ENCODE measurements around the gene TIPRL. TPM values are rescaled to one million over a fixed set of nuclear protein-coding genes. Genes with fewer than 3 reads are reported as not detected.

The TIPRL gene
- total RNA-seq, 1 experiment from 2014 or later, result 50.0 TPM

- H3K27ac ChIP-seq (ENCODE audit: low read depth, low read length, poor library complexity, severe bottlenecking), result no peak overlapping the region
- ChIA-PET POLR2A (ENCODE audit: low non-redundant PET) (no interaction called here), CTCF (no interaction called here)
- BruUV-seq (replicated peaks), result no TSS peak
- peaks cover 4% of the 10 kb centered on the region for H3K4me1 ChIP-seq (ENCODE audit: insufficient read depth, low read length, poor library complexity, severe bottlenecking)
- H3K36me3 ChIP-seq (ENCODE audit: insufficient read depth, low read length, poor library complexity, severe bottlenecking), result peaks cover 15% of the 10 kb centered on the region
- H3K4me3 ChIP-seq (ENCODE audit: low read depth, low read length, poor library complexity, severe bottlenecking), result no peak overlapping the region
- H3K9me3 ChIP-seq (ENCODE audit: low read depth, low read length, poor library complexity, severe bottlenecking), result no peaks in the 10 kb centered on the region
- no peaks in the 10 kb centered on the region for H3K27me3 ChIP-seq (replicated peaks; ENCODE audit: insufficient read depth, low read depth, low read length, poor library complexity)
- intact Hi-C loops (cut with micrococcal nuclease; ENCODE audit: unreplicated experiment), result no loop called here
- TF ChIP-seq EZH2 (IDR thresholded peaks at IDR 0.05; ENCODE audit: borderline replicate concordance, low read depth, low read length, poor library complexity, severe bottlenecking) (no peak), CTCF (conservative IDR thresholded peaks at IDR 0.05; ENCODE audit: low read depth, low read length) (no peak)
- DNase-seq (ENCODE audit: low spot score), result no peak
These were observed 51.9 kb downstream of the TIPRL start for GRCh38 chr1:168230709-168231108.

- intact Hi-C loops (cut with micrococcal nuclease; ENCODE audit: unreplicated experiment), result no loop called here
- no peak overlapping the region for H3K4me3 ChIP-seq (ENCODE audit: low read depth, low read length, poor library complexity, severe bottlenecking)
- peaks cover 52% of the 10 kb centered on the region for H3K36me3 ChIP-seq (ENCODE audit: insufficient read depth, low read length, poor library complexity, severe bottlenecking)
- ChIA-PET CTCF (interaction anchor here (0.6 to 1.2 kb wide), 5 partner anchors 8 to 115 kb away, joined by 3 to 9 read pairs (median 3); partner anchors contain the start of gene SFT2D2), POLR2A (ENCODE audit: low non-redundant PET) (no interaction called here)
- H3K27ac ChIP-seq (ENCODE audit: low read depth, low read length, poor library complexity, severe bottlenecking), result no peak overlapping the region
- no peaks in the 10 kb centered on the region for H3K4me1 ChIP-seq (ENCODE audit: insufficient read depth, low read length, poor library complexity, severe bottlenecking)
- no peaks in the 10 kb centered on the region for H3K9me3 ChIP-seq (ENCODE audit: low read depth, low read length, poor library complexity, severe bottlenecking)
- no TSS peak for BruUV-seq (replicated peaks)
- H3K27me3 ChIP-seq (replicated peaks; ENCODE audit: insufficient read depth, low read depth, low read length, poor library complexity), result no peaks in the 10 kb centered on the region
- DNase-seq (ENCODE audit: low spot score), result peak; percentile 67
- TF ChIP-seq CTCF (conservative IDR thresholded peaks at IDR 0.05; ENCODE audit: low read depth, low read length) (peak; percentile 75), EZH2 (IDR thresholded peaks at IDR 0.05; ENCODE audit: borderline replicate concordance, low read depth, low read length, poor library complexity, severe bottlenecking) (no peak)
These were observed 56.2 kb downstream of the TIPRL start for GRCh38 chr1:168234846-168235547.

GRCh38 chr1:168235548-168235885, 56.8 kb downstream of the TIPRL start:
- no peak for DNase-seq (ENCODE audit: low spot score)
- H3K4me3 ChIP-seq (ENCODE audit: low read depth, low read length, poor library complexity, severe bottlenecking), result no peak overlapping the region
- TF ChIP-seq EZH2 (IDR thresholded peaks at IDR 0.05; ENCODE audit: borderline replicate concordance, low read depth, low read length, poor library complexity, severe bottlenecking) (no peak), CTCF (conservative IDR thresholded peaks at IDR 0.05; ENCODE audit: low read depth, low read length) (0 out of 2 replicates have a peak, but pooled peaks have one; percentile 28)
- intact Hi-C loops (cut with micrococcal nuclease; ENCODE audit: unreplicated experiment), result no loop called here
- H3K36me3 ChIP-seq (ENCODE audit: insufficient read depth, low read length, poor library complexity, severe bottlenecking), result peaks cover 55% of the 10 kb centered on the region
- POLR2A ChIA-PET (ENCODE audit: low non-redundant PET), result no interaction called here
- H3K9me3 ChIP-seq (ENCODE audit: low read depth, low read length, poor library complexity, severe bottlenecking), result no peaks in the 10 kb centered on the region
- no peaks in the 10 kb centered on the region for H3K27me3 ChIP-seq (replicated peaks; ENCODE audit: insufficient read depth, low read depth, low read length, poor library complexity)
- no peaks in the 10 kb centered on the region for H3K4me1 ChIP-seq (ENCODE audit: insufficient read depth, low read length, poor library complexity, severe bottlenecking)
- H3K27ac ChIP-seq (ENCODE audit: low read depth, low read length, poor library complexity, severe bottlenecking), result no peak overlapping the region
- no TSS peak for BruUV-seq (replicated peaks)
- CTCF ChIA-PET, result interaction anchor here (0.6 to 1.2 kb wide), 4 partner anchors 9 to 116 kb away, joined by 3 to 7 read pairs (median 3); partner anchors contain the start of gene SFT2D2
